GM04503 (cell line): ENCODE measurements around the gene C19orf12.

ENCODE experiments used
- DNase-seq: peaks from one replicate; pipeline ENCODE4 v3.0.0-alpha.2; 2012; ENCODE audit warnings: low read depth

The C19orf12 gene

DNA sequence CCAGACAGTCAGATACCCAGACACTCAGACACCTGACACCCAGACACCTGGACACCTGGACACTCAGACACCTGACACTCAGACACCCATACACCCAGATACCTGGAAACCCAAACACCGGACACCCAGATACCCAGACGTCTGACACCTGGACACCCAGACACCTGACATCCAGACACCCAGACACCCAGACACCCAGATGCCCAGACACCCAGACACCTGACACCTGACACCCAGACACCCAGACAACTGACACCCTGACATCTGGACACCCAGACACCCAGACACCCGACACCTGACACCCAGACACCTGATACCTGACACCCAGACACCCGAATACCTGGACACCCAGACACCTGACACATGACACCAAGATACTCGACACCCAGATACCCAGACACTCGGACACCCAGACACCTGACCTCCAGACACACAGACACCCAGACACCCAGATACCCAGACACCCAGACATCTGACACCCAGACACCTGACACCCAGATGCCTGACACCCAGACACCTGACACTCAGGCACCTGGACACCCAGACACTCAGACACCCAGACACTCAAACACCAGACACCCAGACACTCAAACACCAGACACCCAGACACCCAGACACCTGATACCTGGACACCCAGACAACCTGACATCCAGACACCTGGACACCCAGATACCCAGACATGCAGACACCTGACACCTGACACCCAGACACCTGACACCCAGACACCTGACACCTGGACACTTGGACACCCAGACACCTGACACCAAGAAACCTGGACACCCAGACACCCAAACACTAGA, 19.1 kb downstream of the C19orf12 start:
- no peak for DNase-seq

GRCh38 chr19:29694669-29695627, 20.1 kb downstream of the C19orf12 start:
- peak; percentile 41 for DNase-seq

DNA sequence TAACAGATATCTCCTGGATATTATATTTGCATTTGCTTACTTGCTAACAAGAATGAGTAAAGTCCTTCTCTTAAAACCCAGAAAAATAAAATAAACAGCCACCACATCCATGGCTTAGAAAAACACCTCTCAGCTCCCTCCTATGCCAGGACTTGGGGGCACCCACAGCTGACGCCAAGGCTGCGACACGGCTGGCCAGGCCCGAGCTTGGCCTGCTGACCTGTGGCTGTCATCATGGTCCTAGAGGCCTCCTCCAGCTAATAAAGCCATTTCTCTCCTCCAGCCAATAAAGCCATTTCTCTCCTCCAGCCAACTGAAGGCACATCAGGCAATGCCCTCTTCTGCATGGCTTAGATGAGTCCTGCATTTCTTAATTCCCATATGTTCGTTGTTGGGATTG, 20.9 kb downstream of the C19orf12 start:
- DNase-seq: no peak

DNA sequence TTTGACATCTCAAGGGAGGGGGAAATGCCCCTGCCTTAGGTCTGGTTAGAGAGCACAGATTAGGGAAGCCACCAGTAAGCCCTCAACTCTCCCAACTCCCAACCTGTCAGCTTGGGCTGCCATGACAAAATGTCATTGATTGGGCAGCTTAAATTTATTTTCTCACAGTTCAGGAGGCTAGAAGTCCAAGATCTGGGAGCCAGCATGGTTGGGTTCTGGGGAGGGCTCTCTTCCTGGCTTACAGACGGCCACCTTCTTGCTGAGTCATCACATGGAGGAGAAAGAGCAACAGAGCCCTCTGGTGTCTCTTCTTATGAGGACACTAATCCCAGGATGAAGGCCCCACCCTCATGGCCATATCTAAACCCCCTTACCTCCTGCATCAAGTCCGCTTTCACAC, 24.2 kb downstream of the C19orf12 start:
- no peak for DNase-seq

GRCh38 chr19:29687897-29688728, 26.9 kb downstream of the C19orf12 start:
- DNase-seq: peak; percentile 72

DNA sequence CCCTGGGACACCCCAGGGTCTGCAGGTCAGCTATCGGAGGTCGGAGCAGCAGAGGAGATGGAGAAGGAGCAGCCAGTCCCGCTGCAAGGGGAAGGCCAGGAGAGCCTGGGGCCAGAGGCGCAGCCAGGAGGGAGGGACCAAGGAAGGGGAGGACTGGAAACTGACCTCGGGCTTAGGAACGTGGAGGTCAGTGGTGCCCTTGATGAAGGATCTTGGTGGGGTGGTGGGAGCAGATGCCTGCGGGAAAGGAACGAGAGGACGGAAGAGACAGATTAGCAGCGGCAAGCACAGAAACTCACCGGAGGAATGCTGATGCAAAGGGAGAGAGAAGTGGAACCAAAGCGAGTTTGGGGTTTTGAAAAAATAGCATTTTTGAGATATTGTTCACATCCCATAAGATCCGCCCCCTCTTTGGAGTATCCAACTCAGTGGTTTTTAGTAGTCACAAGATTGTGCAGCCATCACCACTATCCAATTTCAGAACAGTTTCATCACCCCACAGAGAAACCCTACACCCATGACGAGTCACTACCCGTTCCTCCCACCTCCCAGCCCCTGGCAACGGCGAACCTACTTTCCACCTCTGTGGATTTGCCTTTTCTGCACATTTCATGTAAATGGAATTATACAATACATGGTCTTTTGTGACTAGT, 27.7 kb downstream of the C19orf12 start:
- DNase-seq: peak; percentile 98

GRCh38 chr19:29686285-29686805, 28.7 kb downstream of the C19orf12 start:
- DNase-seq: no peak

DNA sequence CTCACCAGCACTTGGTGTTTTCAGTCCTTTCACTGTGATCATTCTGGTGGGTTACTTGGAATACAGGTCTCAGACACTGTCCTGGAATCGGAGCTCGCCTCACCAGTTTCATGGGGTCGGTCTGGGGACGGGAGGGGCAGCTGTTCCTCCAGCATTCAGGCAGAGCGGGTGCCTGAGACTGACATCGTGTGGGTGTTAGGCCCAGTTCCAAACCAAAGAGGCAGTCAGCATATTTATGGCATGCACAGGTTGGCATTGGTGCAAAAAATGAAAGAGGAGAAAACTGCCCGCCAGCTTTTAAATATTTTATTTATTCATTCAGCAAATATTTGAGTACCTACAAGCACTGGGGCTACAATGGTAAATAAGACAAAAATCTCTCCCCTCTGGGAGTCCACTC, 29.7 kb downstream of the C19orf12 start:
- no peak for DNase-seq

GRCh38 chr19:29683009-29683408, 32.1 kb downstream of the C19orf12 start:
- no peak for DNase-seq

- DNase-seq: no peak
These were observed 32.7 kb downstream of the C19orf12 start for GRCh38 chr19:29682236-29682895.

GRCh38 chr19:29681422-29682235, 33.4 kb downstream of the C19orf12 start:
- DNase-seq: no peak

- DNase-seq: no peak
These were observed 34.1 kb downstream of the C19orf12 start for GRCh38 chr19:29680937-29681336.

- DNase-seq: no peak
These were observed 34.6 kb downstream of the C19orf12 start for GRCh38 chr19:29680447-29680846.

- DNase-seq: no peak
These were observed 35.4 kb downstream of the C19orf12 start for GRCh38 chr19:29679598-29680210.

DNA sequence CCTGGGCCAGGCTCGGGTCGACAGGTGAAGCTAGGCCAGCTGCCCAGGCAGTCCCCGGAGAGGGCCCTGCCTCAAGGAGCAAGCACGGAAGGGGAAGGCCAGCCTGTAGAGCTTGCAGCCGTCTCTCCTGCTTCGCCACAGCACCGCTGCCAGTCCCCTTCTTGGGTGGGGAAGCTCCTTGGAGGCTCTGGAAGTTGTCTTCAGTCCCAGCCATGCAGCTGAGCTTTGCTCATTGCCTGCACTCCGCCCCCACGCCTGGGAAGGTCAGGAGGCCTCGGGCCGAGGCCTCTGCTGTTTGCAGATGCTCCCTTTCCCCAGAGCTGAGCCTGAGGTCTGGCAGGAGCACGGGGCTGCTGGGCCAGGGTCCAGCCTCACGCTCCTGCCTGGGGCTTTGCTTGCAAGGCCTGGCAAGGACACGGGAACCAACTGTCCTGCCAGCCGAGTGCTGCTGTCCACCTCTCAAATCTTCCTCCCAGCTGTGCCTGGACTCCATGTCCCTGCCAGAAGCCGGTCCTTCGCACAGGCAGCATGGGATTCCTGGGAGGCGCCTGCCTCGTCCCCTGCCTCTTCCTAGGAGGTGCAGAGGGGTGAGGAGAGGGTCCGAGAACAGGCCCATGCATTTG, 36.5 kb downstream of the C19orf12 start:
- DNase-seq: no peak

GRCh38 chr19:29677001-29677817, 37.9 kb downstream of the C19orf12 start:
- no peak for DNase-seq

DNA sequence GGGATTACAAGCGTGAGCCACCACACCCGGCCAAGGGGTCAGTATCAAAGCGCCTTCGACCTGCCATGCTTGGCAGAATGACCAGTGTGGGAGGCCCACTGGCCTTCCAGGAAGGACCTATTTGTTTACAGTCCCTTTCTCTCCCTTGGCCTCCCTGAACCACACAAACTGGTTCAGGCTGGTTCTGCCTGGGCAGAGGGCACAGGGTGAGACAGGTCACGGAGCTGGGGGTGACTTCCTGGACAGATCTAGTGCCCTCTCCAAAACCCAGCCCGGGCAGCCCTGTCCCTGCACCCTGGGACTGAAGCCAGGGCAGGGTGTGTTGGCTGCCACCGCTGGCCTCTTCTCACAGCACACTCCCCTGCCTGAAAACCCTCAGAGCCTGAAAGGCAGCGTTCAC, 38.5 kb downstream of the C19orf12 start:
- DNase-seq: no peak

DNA sequence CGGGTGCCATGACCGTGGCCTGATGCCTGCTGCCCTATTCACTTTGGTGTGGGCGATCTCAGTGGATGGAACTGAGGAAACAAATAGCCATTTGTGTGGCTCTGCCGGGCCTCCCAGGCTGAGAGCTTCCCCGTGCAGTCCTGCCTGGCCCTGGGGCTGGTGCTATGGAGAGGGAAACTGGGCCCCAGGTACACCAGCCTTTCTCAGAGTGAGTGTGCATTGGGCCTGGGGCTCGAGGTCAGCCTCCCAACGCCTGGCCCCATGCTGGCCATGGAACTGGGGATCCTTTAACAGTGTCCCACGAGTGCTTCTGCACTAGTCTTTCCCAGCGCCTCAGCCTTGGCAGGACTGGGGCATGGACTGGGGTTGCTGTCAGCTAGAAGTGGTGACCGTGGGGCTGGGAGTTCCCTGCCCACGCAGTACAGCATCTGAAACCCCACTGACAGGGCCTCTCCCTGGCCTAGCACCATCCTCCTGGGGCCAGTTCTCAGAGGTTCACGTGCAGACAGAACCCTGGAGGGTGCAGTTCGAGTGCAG, 39.3 kb downstream of the C19orf12 start:
- DNase-seq: no peak
